Activated B cell treated with CpG ODN at 0.5 μM for 24 hours (primary cell): ENCODE measurements around the gene FSTL4. TPM values are rescaled to one million over a fixed set of nuclear protein-coding genes. Genes with fewer than 3 reads are reported as not detected.

Experiments used
- ATAC-seq: fragments of 200-7000 bp; cut with Tn5 transposase; one replicate; pipeline ENCODE4 v1.10.0; 2021; ENCODE audit warnings: low read depth, mild to moderate bottlenecking, moderate library complexity
- CTCF ChIA-PET: fragments of 350-600 bp; sonication (Branson Sonifier 250); formaldehyde crosslinking; loops from one replicate; lab custom pipeline; 2021; ENCODE audit warnings: antibody characterized with exemption; lab: Charles Lee
- POLR2A ChIA-PET: fragments of 350-600 bp; sonication (Branson Sonifier 250); formaldehyde crosslinking; loops from one replicate; lab custom pipeline; 2021; ENCODE audit warnings: antibody characterized with exemption; lab: Charles Lee
- DNase-seq: peaks from one replicate; pipeline ENCODE4 v3.0.0; 2022
- H3K27ac Mint-ChIP-seq: one replicate; pipeline ENCODE4 v1.8.0; 2020; ENCODE audit warnings: mixed read lengths
- H3K27me3 Mint-ChIP-seq: one replicate; pipeline ENCODE4 v1.8.0; 2021; ENCODE audit warnings: mixed read lengths
- H3K36me3 Mint-ChIP-seq: one replicate; pipeline ENCODE4 v1.8.0; 2021; ENCODE audit warnings: low read depth, mixed read lengths
- H3K4me1 Mint-ChIP-seq: one replicate; pipeline ENCODE4 v1.8.0; 2021; ENCODE audit warnings: mixed read lengths
- H3K4me3 Mint-ChIP-seq: one replicate; pipeline ENCODE4 v1.8.0; 2020; ENCODE audit warnings: mild to moderate bottlenecking, mixed read lengths
- H3K9me3 Mint-ChIP-seq: one replicate; pipeline ENCODE4 v1.8.0; 2020; ENCODE audit warnings: mixed read lengths
- CTCF ChIP-seq: fragments of 200-600 bp; IDR thresholded peaks from one replicate; pipeline ENCODE4 v1.8.0; 2022; ENCODE audit warnings: antibody characterized with exemption, mild to moderate bottlenecking
- intact Hi-C: fragments of 100-400 bp; cut with micrococcal nuclease; formaldehyde crosslinking; loops from one replicate; pipeline ENCODE4 v1.15.1; 2024
- total RNA-seq: library from RNA; stranded (reverse); gene quantifications from 2 replicates; pipeline ENCODE4 v1.2.3, GENCODE V29; 2022

The FSTL4 gene
- total RNA-seq, 1 donor from 2014 or later = 1.7 TPM

GRCh38 chr5:133581348-133581747 is 31.0 kb downstream of the FSTL4 start:
- ATAC-seq = no peak
- H3K27ac Mint-ChIP-seq = no peak overlapping the region

GRCh38 chr5:133580618-133581017 is 31.7 kb downstream of the FSTL4 start:
- DNase-seq (no peak), ATAC-seq (no peak)
- intact Hi-C loops = no loop called here
- Mint-ChIP-seq H3K27ac (no peak overlapping the region), H3K9me3 (no peaks in the 10 kb centered on the region), H3K4me1 (no peaks in the 10 kb centered on the region), H3K36me3 (no peaks in the 10 kb centered on the region), H3K4me3 (no peak overlapping the region), H3K27me3 (peaks cover 26% of the 10 kb centered on the region)
- ChIA-PET CTCF (no interaction called here), POLR2A (no interaction called here)
- no peak for TF ChIP-seq CTCF

More at GRCh38 chr5:133581348-133581747, 31.0 kb downstream of the FSTL4 start:
- peaks cover 23% of the 10 kb centered on the region for H3K27me3 Mint-ChIP-seq
- no peaks in the 10 kb centered on the region for H3K36me3 Mint-ChIP-seq
- no peak for DNase-seq
- H3K9me3 Mint-ChIP-seq = no peaks in the 10 kb centered on the region
- ChIA-PET POLR2A (no interaction called here), CTCF (no interaction called here)
- H3K4me3 Mint-ChIP-seq = no peak overlapping the region
- TF ChIP-seq CTCF = no peak
- H3K4me1 Mint-ChIP-seq = no peaks in the 10 kb centered on the region
- intact Hi-C loops = no loop called here

- Mint-ChIP-seq H3K4me1 (no peaks in the 10 kb centered on the region), H3K36me3 (no peaks in the 10 kb centered on the region), H3K4me3 (no peak overlapping the region), H3K27ac (no peak overlapping the region), H3K27me3 (peaks cover 26% of the 10 kb centered on the region), H3K9me3 (no peaks in the 10 kb centered on the region)
- TF ChIP-seq CTCF = no peak
- POLR2A ChIA-PET = no interaction called here
- ATAC-seq (no peak), DNase-seq (no peak)
- CTCF ChIA-PET = no interaction called here
- intact Hi-C loops = no loop called here
Measured at GRCh38 chr5:133579766-133580165, 32.6 kb downstream of the FSTL4 start.

GRCh38 chr5:133569347-133569746 is 43.0 kb downstream of the FSTL4 start:
- ChIA-PET CTCF (no interaction called here), POLR2A (no interaction called here)
- DNase-seq = no peak
- Mint-ChIP-seq H3K4me1 (no peaks in the 10 kb centered on the region), H3K27ac (no peak overlapping the region), H3K27me3 (peaks cover 36% of the 10 kb centered on the region), H3K36me3 (no peaks in the 10 kb centered on the region), H3K9me3 (peaks cover 9% of the 10 kb centered on the region), H3K4me3 (no peak overlapping the region)
- intact Hi-C loops = no loop called here
- no peak for TF ChIP-seq CTCF
- ATAC-seq = no peak

- TF ChIP-seq CTCF = no peak
- ATAC-seq (no peak), DNase-seq (no peak)
- H3K27me3 Mint-ChIP-seq = peaks cover 39% of the 10 kb centered on the region
- H3K36me3 Mint-ChIP-seq = no peaks in the 10 kb centered on the region
- intact Hi-C loops = no loop called here
- no peak overlapping the region for H3K4me3 Mint-ChIP-seq
- CTCF ChIA-PET = no interaction called here
- POLR2A ChIA-PET = no interaction called here
- no peak overlapping the region for H3K27ac Mint-ChIP-seq
- H3K9me3 Mint-ChIP-seq = no peaks in the 10 kb centered on the region
- H3K4me1 Mint-ChIP-seq = no peaks in the 10 kb centered on the region
Measured at GRCh38 chr5:133565993-133566392, 46.3 kb downstream of the FSTL4 start.
